ENCODE measurements around the gene CNPY2.

- TF ChIP-seq CTCF (IDR thresholded peaks at IDR 0.05) (no peak), POLR2A (IDR thresholded peaks at IDR 0.05) (no peak)
Measured at GRCh38 chr12:56288705-56289387, 26.9 kb downstream of the CNPY2 start.
